Tibial artery (tissue), 4 donors: ENCODE data around the gene GTF2F2.
A peak's percentile ranks its signal among the peaks of the same experiment; 100 is the strongest.

ENCODE experiments used
- DNase-seq, 2 donors: peaks; one replicate each; pipeline ENCODE4 v3.0.0-alpha.2; 2019
- H3K27ac ChIP-seq, 2 donors: fragments of 200-600 bp; sonication (generic) in 1 of 2; 1 replicate in 1 of 2; 2 replicates in 1 of 2; pipeline ENCODE4 v1.5.1; 2018 to 2019; ENCODE audit warnings: mild to moderate bottlenecking in 1 of 2
- H3K27me3 ChIP-seq, 2 donors: fragments of 200-600 bp; sonication (generic) in 1 of 2; one replicate each; pipeline versions ENCODE4 v1.5.1 to v1.6.0; 2016 to 2019
- H3K36me3 ChIP-seq, 3 donors: fragments of 200-600 bp; sonication (generic) in 2 of 3; one replicate each; pipeline ENCODE4 v1.5.1; 2016 to 2019; ENCODE audit warnings: mild to moderate bottlenecking in 2 of 3
- H3K4me1 ChIP-seq, 4 donors: fragments of 200-600 bp; sonication (generic) in 2 of 4; 1 replicate in 3 of 4; 2 replicates in 1 of 4; pipeline ENCODE4 v1.5.1; 2016 to 2019
- H3K4me3 ChIP-seq, 2 donors: fragments of 200-600 bp; sonication (generic) in 1 of 2; 1 replicate in 1 of 2; 2 replicates in 1 of 2; pipeline ENCODE4 v1.5.1; 2018 to 2019; ENCODE audit warnings: mild to moderate bottlenecking in 2 of 2
- H3K9me3 ChIP-seq, 3 donors: fragments of 200-600 bp; sonication (generic) in 1 of 3; one replicate each; pipeline ENCODE4 v1.5.1; 2016 to 2019
- intact Hi-C: fragments of 100-400 bp; cut with DNase I; formaldehyde crosslinking; loops from one replicate; pipeline ENCODE4 v1.15.0; 2023; ENCODE audit warnings: low total_unique reads
- TF ChIP-seq, protein P1 (sequence below), 2 experiments: fragments of 200-600 bp in 1 of 2; fragments of 450-650 bp in 1 of 2; IDR thresholded peaks; one replicate each; pipeline ENCODE4 v1.5.1; 2017 to 2019; ENCODE audit warnings: antibody characterized with exemption in 2 of 2, mild to moderate bottlenecking in 1 of 2, moderate library complexity in 1 of 2

Gene GTF2F2

DNA sequence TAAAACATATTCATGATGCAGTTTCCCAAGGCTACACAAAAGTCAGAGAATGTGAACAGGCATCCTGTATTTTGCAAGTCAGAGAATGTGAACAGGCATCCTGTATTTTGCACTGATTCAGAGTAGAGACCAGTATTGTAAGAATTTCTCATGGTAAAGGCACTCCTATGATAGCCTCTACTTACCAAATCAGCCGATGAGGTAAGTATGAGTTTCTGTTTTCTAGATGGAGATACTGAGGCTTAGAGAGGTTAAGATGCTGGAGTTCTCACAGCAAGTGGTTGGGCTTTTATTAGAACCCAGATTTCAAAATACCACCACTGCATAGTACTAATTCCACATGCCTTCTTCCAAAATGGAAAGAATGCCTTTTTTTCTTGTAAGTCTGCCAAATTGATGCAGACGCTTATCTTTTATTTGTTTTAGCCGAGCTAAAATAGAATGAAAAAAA is 208.4 kb downstream of the GTF2F2 start:
- peak overlapping the region; percentile 75 to 80 for H3K27ac ChIP-seq
- no peak for DNase-seq
- H3K27me3 ChIP-seq: no peaks in the 10 kb centered on the region
- H3K9me3 ChIP-seq: no peaks in the 10 kb centered on the region
- H3K4me3 ChIP-seq: no peak overlapping the region
- TF ChIP-seq, protein P1, sequence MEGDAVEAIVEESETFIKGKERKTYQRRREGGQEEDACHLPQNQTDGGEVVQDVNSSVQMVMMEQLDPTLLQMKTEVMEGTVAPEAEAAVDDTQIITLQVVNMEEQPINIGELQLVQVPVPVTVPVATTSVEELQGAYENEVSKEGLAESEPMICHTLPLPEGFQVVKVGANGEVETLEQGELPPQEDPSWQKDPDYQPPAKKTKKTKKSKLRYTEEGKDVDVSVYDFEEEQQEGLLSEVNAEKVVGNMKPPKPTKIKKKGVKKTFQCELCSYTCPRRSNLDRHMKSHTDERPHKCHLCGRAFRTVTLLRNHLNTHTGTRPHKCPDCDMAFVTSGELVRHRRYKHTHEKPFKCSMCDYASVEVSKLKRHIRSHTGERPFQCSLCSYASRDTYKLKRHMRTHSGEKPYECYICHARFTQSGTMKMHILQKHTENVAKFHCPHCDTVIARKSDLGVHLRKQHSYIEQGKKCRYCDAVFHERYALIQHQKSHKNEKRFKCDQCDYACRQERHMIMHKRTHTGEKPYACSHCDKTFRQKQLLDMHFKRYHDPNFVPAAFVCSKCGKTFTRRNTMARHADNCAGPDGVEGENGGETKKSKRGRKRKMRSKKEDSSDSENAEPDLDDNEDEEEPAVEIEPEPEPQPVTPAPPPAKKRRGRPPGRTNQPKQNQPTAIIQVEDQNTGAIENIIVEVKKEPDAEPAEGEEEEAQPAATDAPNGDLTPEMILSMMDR (IDR thresholded peaks at IDR 0.05): no peak
- H3K4me1 ChIP-seq: peaks cover 0 to 81% (median 36%) of the 10 kb centered on the region in 4 donors
- intact Hi-C loops: no loop called here
- peaks cover 0 to 6% (median 0%) of the 10 kb centered on the region in 3 donors for H3K36me3 ChIP-seq

DNA sequence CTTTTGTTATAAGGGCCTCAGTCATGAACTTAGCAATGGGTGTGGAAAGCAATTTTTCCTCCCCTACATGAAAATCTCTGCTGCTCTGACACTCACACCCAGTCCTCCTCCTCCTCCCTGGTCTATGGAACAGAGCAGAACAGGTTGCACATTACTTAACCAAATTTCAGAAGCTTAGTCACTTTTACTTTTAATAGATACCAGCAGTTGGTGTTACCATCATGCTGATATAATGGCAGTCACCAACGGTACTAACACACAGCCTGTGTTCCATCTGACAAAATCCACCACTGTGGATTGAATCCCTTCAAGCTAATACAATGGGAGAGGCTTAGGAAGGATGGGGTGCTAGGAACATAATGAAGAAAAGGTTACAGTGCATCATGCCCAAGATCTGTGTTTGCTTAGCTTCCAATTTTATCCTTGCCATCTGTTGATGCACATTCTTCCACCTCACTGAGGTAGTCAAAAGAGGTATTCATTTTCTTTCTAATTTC is 210.9 kb downstream of the GTF2F2 start:
- Histone ChIP-seq H3K4me3 (no peak overlapping the region), H3K27me3 (no peaks in the 10 kb centered on the region), H3K9me3 (no peaks in the 10 kb centered on the region), H3K27ac (peak overlapping the region in 1 of 2 donors; percentile 9), H3K36me3 (peaks cover 9 to 29% (median 17%) of the 10 kb centered on the region in 3 donors), H3K4me1 (peaks cover 0 to 87% (median 39%) of the 10 kb centered on the region in 4 donors)
- intact Hi-C loops: no loop called here
- TF ChIP-seq, protein P1 (IDR thresholded peaks at IDR 0.05): no peak
- no peak for DNase-seq

DNA sequence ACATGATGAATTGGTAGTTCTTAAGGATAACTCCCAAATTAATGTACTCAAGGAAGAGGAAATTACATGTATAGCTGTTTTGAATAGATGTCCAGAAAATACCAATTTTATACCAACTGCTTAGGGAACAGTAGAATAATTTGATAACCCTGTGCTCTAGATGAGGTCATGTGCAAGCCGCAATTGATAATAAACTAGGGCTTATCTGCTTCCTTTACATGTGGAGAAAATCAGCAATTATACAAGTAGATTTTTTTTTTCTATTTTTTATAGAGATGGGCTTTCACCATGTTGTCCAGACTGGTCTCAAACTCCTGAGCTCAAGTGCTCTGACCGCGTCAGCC is 211.4 kb downstream of the GTF2F2 start:
- Histone ChIP-seq H3K36me3 (peaks cover 14 to 34% (median 21%) of the 10 kb centered on the region in 3 donors), H3K27me3 (no peaks in the 10 kb centered on the region), H3K9me3 (no peaks in the 10 kb centered on the region), H3K27ac (peak overlapping the region in 1 of 2 donors; percentile 9), H3K4me3 (no peak overlapping the region), H3K4me1 (peaks cover 0 to 87% (median 42%) of the 10 kb centered on the region in 4 donors)
- TF ChIP-seq, protein P1 (IDR thresholded peaks at IDR 0.05): no peak
- intact Hi-C loops: no loop called here
- DNase-seq: no peak

DNA sequence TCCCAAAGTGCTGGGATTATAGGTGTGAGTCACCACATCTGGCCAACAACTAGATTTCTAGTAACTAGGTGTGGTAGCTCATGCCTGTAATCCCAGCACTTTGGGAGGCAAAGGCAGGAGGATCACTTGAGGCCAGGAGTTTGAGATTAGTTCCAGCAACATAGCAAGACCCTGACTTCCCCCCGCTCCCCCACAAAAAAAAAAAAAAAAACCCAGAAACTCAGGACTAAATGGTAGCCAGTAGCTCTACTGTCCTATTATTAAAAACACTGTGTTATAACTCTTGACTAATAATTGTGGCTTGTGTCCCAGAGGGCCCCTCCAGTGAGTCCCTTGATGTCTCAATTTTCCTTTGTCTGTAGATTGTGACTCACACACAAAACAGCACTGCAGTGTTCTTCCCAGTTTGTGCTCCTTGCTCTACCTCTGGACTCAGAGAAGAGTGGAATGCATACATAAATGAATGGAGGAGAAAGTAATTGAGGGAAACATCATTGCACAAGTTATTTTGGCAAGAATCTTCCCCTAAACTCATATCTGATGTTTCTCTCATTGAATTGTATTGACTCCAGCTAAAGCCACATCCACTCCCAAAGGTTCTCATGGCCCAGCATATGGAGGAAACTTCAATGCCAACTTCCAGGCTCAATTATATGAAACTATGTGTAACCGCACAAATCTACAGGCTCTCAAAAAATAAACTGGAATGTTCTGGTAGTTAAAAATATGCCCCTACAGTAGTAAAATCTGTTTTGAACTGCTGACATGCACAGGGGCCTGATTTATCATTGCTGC is 211.9 kb downstream of the GTF2F2 start:
- Histone ChIP-seq H3K27ac (peak overlapping the region in 1 of 2 donors; percentile 9), H3K9me3 (no peaks in the 10 kb centered on the region), H3K27me3 (no peaks in the 10 kb centered on the region), H3K4me1 (peaks cover 0 to 87% (median 47%) of the 10 kb centered on the region in 4 donors), H3K36me3 (peaks cover 20 to 40% (median 27%) of the 10 kb centered on the region in 3 donors), H3K4me3 (no peak overlapping the region)
- TF ChIP-seq, protein P1 (IDR thresholded peaks at IDR 0.05): no peak
- intact Hi-C loops: no loop called here
- DNase-seq: peak in 1 of 2 donors; percentile 40

DNA sequence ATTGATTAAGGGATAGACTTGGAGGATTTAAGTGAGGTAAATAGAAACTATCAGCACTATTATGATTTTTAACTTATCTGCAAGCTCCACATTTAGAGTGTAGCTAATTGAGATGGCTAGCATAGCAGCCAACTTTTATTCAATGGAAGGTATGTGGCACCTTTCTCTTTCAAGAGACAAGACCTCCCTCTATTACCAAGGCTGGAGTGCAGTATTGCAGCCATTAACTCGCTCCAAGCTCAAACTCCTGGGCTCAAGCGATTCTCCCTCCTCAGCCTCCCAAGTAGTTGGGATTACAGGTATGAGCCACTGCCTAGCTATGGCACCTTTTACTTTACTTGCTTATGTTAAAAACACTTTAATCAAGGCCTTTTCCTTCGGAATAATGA is 212.5 kb downstream of the GTF2F2 start:
- H3K27ac ChIP-seq: no peak overlapping the region
- no peaks in the 10 kb centered on the region for H3K9me3 ChIP-seq
- peaks cover 0 to 88% (median 52%) of the 10 kb centered on the region in 4 donors for H3K4me1 ChIP-seq
- no peaks in the 10 kb centered on the region for H3K27me3 ChIP-seq
- intact Hi-C loops: no loop called here
- H3K36me3 ChIP-seq: peaks cover 26 to 45% (median 33%) of the 10 kb centered on the region in 3 donors
- no peak overlapping the region for H3K4me3 ChIP-seq
- TF ChIP-seq, protein P1 (IDR thresholded peaks at IDR 0.05): no peak
- no peak for DNase-seq
